Measurements from ENCODE around the gene SPDYE1.
"Not testable (repeated sequence)": the region's sequence is repeated elsewhere in the genome, so short reads cannot be mapped to it uniquely, and the experiment has no call there.

- TF ChIP-seq, protein P1, sequence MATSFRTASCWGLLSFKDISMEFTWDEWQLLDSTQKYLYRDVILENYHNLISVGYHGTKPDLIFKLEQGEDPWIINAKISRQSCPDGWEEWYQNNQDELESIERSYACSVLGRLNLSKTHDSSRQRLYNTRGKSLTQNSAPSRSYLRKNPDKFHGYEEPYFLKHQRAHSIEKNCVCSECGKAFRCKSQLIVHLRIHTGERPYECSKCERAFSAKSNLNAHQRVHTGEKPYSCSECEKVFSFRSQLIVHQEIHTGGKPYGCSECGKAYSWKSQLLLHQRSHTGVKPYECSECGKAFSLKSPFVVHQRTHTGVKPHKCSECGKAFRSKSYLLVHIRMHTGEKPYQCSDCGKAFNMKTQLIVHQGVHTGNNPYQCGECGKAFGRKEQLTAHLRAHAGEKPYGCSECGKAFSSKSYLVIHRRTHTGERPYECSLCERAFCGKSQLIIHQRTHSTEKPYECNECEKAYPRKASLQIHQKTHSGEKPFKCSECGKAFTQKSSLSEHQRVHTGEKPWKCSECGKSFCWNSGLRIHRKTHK (tag by site-specific recombination; IDR thresholded peaks at IDR 0.05), result not testable (repeated sequence)
- TF ChIP-seq ZNF221 (tag by site-specific recombination; IDR thresholded peaks at IDR 0.05; ENCODE audit: borderline replicate concordance), result not testable (repeated sequence)
Observed at GRCh38 chr7:43982848-43983247, 14.8 kb upstream of the SPDYE1 start.
